Gastrocnemius medialis (tissue), 4 donors: Measurements from ENCODE around the gene CUX1. TPM values are rescaled to one million over a fixed set of nuclear protein-coding genes. Genes with fewer than 3 reads are reported as not detected.
A peak's percentile ranks its signal among the peaks of the same experiment; 100 is the strongest.

Experiments
- ATAC-seq, 2 donors: fragments of 150-250 bp; one replicate each; pipeline ENCODE4 v1.9.1; 2016
- DNase-seq, 2 donors: peaks; one replicate each; pipeline ENCODE4 v3.0.0-alpha.2; 2019
- H3K27ac ChIP-seq, 4 donors: fragments of 200-600 bp; sonication (generic); 1 replicate in 1 of 4; 2 replicates in 3 of 4; pipeline ENCODE4 v1.5.1; 2016 to 2018; ENCODE audit warnings: mild to moderate bottlenecking in 2 of 4, moderate library complexity in 1 of 4
- H3K27me3 ChIP-seq, 3 donors: fragments of 200-600 bp; sonication (generic) in 2 of 3; 1 replicate in 1 of 3; 2 replicates in 2 of 3; pipeline versions ENCODE4 v1.5.1 to v1.6.0; 2016 to 2019; ENCODE audit warnings: mild to moderate bottlenecking in 1 of 3, moderate library complexity in 1 of 3
- H3K36me3 ChIP-seq, 2 donors: fragments of 200-600 bp; sonication (generic) in 1 of 2; one replicate each; pipeline ENCODE4 v1.5.1; 2017 to 2018
- H3K4me1 ChIP-seq, 2 donors: fragments of 200-600 bp; sonication (generic) in 1 of 2; one replicate each; pipeline ENCODE4 v1.5.1; 2016 to 2017; ENCODE audit warnings: mild to moderate bottlenecking in 2 of 2
- H3K4me3 ChIP-seq, 4 donors: fragments of 200-600 bp; sonication (generic) in 3 of 4; 1 replicate in 1 of 4; 2 replicates in 3 of 4; pipeline ENCODE4 v1.5.1; 2016 to 2019; ENCODE audit warnings: mild to moderate bottlenecking in 2 of 4
- H3K9me3 ChIP-seq, 3 donors: fragments of 200-600 bp; sonication (generic) in 2 of 3; 1 replicate in 1 of 3; 2 replicates in 2 of 3; pipeline ENCODE4 v1.5.1; 2016 to 2019
- CTCF ChIP-seq, 5 experiments: fragments of 450-650 bp in 3 of 5; fragments of 200-600 bp in 2 of 5; sonication (generic) in 2 of 5; IDR thresholded peaks in 4 of 5; conservative IDR thresholded peaks in 1 of 5; 1 replicate in 4 of 5; 2 replicates in 1 of 5; pipeline ENCODE4 v1.5.1; 2016 to 2019; ENCODE audit warnings: antibody characterized with exemption in 5 of 5, mild to moderate bottlenecking in 3 of 5, moderate library complexity in 3 of 5
- POLR2A ChIP-seq, 2 donors: fragments of 450-650 bp; IDR thresholded peaks; one replicate each; pipeline ENCODE4 v1.6.1; 2017; ENCODE audit warnings: antibody characterized with exemption in 2 of 2, mild to moderate bottlenecking in 2 of 2, moderate library complexity in 2 of 2
- in situ Hi-C, 4 donors: fragments of 200-750 bp; cut with MboI; loops; one replicate each; pipeline versions ENCODE4 v1.15.0 to v1.8.0; 2017; ENCODE audit warnings: low sequenced_read_pairs in 4 of 4
- intact Hi-C: fragments of 100-400 bp; cut with DNase I; formaldehyde crosslinking; loops from one replicate; pipeline ENCODE4 v1.15.1; 2023; ENCODE audit warnings: low total_unique reads
- total RNA-seq, 4 donors: library from RNA; depleted of rRNA; stranded (reverse); fragments of >200 nt; gene quantifications; one replicate each; pipeline versions ENCODE4 v1.1.0 to v1.2.3, GENCODE V29; 2016

CUX1 gene
- total RNA-seq, 4 donors from 2014 or later: 44.1 to 57.9 (median 54.9) TPM

GRCh38 chr7:101859411-101860106, 42.1 kb downstream of the CUX1 start:
- H3K9me3 ChIP-seq: no peaks in the 10 kb centered on the region
- ATAC-seq: no peak
- peaks cover 82 to 93% of the 10 kb centered on the region in 2 donors for H3K4me1 ChIP-seq
- no peaks in the 10 kb centered on the region for H3K36me3 ChIP-seq
- intact Hi-C loops (loop anchor here (5.0 to 10.0 kb wide), 3 partner anchors 98 to 288 kb away; no protein-coding TSS in a partner anchor), in situ Hi-C loops (loop anchor here in 1 of 4 donors (10.0 kb wide), 1 partner anchor 95 kb away; no protein-coding TSS in a partner anchor)
- no peak overlapping the region for H3K4me3 ChIP-seq
- H3K27me3 ChIP-seq: no peaks in the 10 kb centered on the region
- TF ChIP-seq POLR2A (IDR thresholded peaks at IDR 0.05) (no peak), CTCF (IDR thresholded peaks at IDR 0.05 in 4 of 5, conservative IDR thresholded peaks at IDR 0.05 in 1 of 5) (no peak)
- no peak for DNase-seq
- H3K27ac ChIP-seq: peak overlapping the region; percentile 84 to 93 (median 91)

- Histone ChIP-seq H3K27me3 (no peaks in the 10 kb centered on the region), H3K27ac (peak overlapping the region; percentile 84 to 93 (median 91)), H3K9me3 (no peaks in the 10 kb centered on the region), H3K36me3 (no peaks in the 10 kb centered on the region), H3K4me1 (peaks cover 92 to 97% of the 10 kb centered on the region in 2 donors), H3K4me3 (no peak overlapping the region)
- TF ChIP-seq CTCF (IDR thresholded peaks at IDR 0.05 in 4 of 5, conservative IDR thresholded peaks at IDR 0.05 in 1 of 5) (no peak), POLR2A (IDR thresholded peaks at IDR 0.05) (no peak)
- ATAC-seq: no peak
- no peak for DNase-seq
- in situ Hi-C loops: loop anchor here in 1 of 4 donors (10.0 kb wide), 1 partner anchor 94 kb away; no protein-coding TSS in a partner anchor
- intact Hi-C loops: no loop called here
These were observed 43.1 kb downstream of the CUX1 start for GRCh38 chr7:101860316-101861217.

- Histone ChIP-seq H3K36me3 (no peaks in the 10 kb centered on the region), H3K27me3 (no peaks in the 10 kb centered on the region), H3K4me1 (peaks cover 92 to 96% of the 10 kb centered on the region in 2 donors), H3K4me3 (no peak overlapping the region), H3K9me3 (no peaks in the 10 kb centered on the region), H3K27ac (peak overlapping the region; percentile 84 to 93 (median 91))
- no peak for DNase-seq
- in situ Hi-C loops: loop anchor here in 1 of 4 donors (10.0 kb wide), 1 partner anchor 94 kb away; no protein-coding TSS in a partner anchor
- intact Hi-C loops: no loop called here
- no peak for TF ChIP-seq CTCF (IDR thresholded peaks at IDR 0.05 in 4 of 5, conservative IDR thresholded peaks at IDR 0.05 in 1 of 5)
- TF ChIP-seq POLR2A (IDR thresholded peaks at IDR 0.05): no peak
- ATAC-seq: no peak
These were observed 43.9 kb downstream of the CUX1 start for GRCh38 chr7:101861218-101861775.

GRCh38 chr7:101862280-101863220, 45.1 kb downstream of the CUX1 start:
- Histone ChIP-seq H3K9me3 (no peaks in the 10 kb centered on the region), H3K4me1 (peaks cover 88 to 92% of the 10 kb centered on the region in 2 donors), H3K27ac (peak overlapping the region; percentile 84 to 93 (median 91)), H3K36me3 (no peaks in the 10 kb centered on the region), H3K27me3 (no peaks in the 10 kb centered on the region), H3K4me3 (peak overlapping the region in 3 of 4 donors; percentile 3 to 12 (median 9))
- TF ChIP-seq CTCF (IDR thresholded peaks at IDR 0.05 in 4 of 5, conservative IDR thresholded peaks at IDR 0.05 in 1 of 5) (no peak), POLR2A (IDR thresholded peaks at IDR 0.05) (peak; percentile 76 to 88)
- in situ Hi-C loops: loop anchor here in 1 of 4 donors (10.0 kb wide), 1 partner anchor 92 kb away; no protein-coding TSS in a partner anchor
- DNase-seq: peak; percentile 76 to 88
- peak; percentile 79 to 85 for ATAC-seq
- intact Hi-C loops: no loop called here
